ENCODE data around the gene CCNDBP1.

DNA sequence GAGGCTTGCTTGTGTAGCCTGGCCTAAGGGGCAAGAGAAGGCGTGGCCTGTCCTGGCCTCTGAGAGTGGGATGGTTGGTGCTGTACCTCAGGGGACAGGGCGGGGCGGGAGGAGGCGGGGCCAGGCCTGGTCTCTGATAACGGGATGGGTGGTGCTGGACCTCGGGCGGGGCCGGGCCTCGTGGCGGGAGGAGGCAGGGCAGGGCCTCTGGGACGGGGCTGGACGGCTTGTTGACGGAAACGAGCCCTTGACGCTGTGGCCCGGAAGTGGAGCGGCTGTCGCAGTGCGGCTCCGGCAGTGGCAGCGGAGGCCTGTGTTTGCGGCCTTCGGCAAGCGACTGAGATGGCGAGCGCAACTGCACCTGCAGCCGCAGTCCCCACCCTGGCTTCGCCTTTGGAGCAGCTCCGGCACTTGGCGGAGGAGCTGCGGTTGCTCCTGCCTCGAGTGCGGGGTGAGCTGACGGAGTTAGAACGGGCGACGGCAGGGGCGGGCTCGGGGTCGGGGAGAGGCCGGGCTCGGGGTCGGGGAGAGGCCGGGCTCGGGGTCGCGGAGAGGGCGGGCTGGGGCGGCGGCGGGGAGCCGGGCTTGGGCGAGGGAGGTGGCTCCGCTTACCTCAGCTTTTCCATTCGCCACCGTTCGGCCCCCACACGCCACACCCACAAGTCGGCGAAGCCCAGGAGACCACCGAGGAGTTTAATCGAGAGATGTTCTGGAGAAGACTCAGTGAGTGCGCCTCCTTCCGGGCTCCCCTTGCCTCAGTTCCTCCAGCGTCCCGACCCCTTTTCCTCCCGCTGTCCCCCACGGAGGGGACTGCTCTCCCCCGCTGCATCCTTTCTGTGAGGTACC, at the start of gene CCNDBP1:
- TF ChIP-seq POLR2A (IDR thresholded peaks at IDR 0.05): no peak
- TF ChIP-seq, protein P1, sequence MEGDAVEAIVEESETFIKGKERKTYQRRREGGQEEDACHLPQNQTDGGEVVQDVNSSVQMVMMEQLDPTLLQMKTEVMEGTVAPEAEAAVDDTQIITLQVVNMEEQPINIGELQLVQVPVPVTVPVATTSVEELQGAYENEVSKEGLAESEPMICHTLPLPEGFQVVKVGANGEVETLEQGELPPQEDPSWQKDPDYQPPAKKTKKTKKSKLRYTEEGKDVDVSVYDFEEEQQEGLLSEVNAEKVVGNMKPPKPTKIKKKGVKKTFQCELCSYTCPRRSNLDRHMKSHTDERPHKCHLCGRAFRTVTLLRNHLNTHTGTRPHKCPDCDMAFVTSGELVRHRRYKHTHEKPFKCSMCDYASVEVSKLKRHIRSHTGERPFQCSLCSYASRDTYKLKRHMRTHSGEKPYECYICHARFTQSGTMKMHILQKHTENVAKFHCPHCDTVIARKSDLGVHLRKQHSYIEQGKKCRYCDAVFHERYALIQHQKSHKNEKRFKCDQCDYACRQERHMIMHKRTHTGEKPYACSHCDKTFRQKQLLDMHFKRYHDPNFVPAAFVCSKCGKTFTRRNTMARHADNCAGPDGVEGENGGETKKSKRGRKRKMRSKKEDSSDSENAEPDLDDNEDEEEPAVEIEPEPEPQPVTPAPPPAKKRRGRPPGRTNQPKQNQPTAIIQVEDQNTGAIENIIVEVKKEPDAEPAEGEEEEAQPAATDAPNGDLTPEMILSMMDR (IDR thresholded peaks at IDR 0.05): peak; percentile 6 to 44 (median 11)

Data from testis (tissue), 2 donors.